ENCODE results near the gene HDAC10.

HDAC10 gene

GRCh38 chr22:50225200-50225969, 25.7 kb downstream of the HDAC10 start:
- no peak for TF ChIP-seq CTCF (IDR thresholded peaks at IDR 0.05; ENCODE audit: low read depth, low read length)
- H3K4me3 ChIP-seq (ENCODE audit: low read depth, low read length): no peak overlapping the region

- TF ChIP-seq CTCF (IDR thresholded peaks at IDR 0.05; ENCODE audit: low read depth, low read length): no peak
- H3K4me3 ChIP-seq (ENCODE audit: low read depth, low read length): no peak overlapping the region
Observed at GRCh38 chr22:50224071-50224470, 27.0 kb downstream of the HDAC10 start.

- no peak for TF ChIP-seq CTCF (IDR thresholded peaks at IDR 0.05; ENCODE audit: low read depth, low read length)
- H3K4me3 ChIP-seq (ENCODE audit: low read depth, low read length): no peak overlapping the region
Observed at GRCh38 chr22:50222508-50222907, 28.6 kb downstream of the HDAC10 start.

- no peak for TF ChIP-seq CTCF (IDR thresholded peaks at IDR 0.05; ENCODE audit: low read depth, low read length)
- no peak overlapping the region for H3K4me3 ChIP-seq (ENCODE audit: low read depth, low read length)
Observed at GRCh38 chr22:50221410-50222300, 29.4 kb downstream of the HDAC10 start.

GRCh38 chr22:50220603-50221409, 30.3 kb downstream of the HDAC10 start:
- TF ChIP-seq CTCF (IDR thresholded peaks at IDR 0.05; ENCODE audit: low read depth, low read length): no peak

GRCh38 chr22:50219800-50220602, 31.1 kb downstream of the HDAC10 start:
- TF ChIP-seq CTCF (IDR thresholded peaks at IDR 0.05; ENCODE audit: low read depth, low read length): no peak
- no peak overlapping the region for H3K4me3 ChIP-seq (ENCODE audit: low read depth, low read length)

More at GRCh38 chr22:50220603-50221409, 30.3 kb downstream of the HDAC10 start:
- H3K4me3 ChIP-seq (ENCODE audit: low read depth, low read length): no peak overlapping the region

Data from WI38 (cell line).